Fibroblast of lung (primary cell): Measurements from ENCODE around the gene CISH.

Source experiments
- CTCF ChIP-seq, 2 donors: IDR thresholded peaks in 1 of 2; conservative IDR thresholded peaks in 1 of 2; 1 replicate in 1 of 2; 2 replicates in 1 of 2; pipeline ENCODE4 v1.5.1; 2011 to 2012; ENCODE audit warnings: low read length in 2 of 2, control low read depth in 1 of 2, inconsistent platforms in 1 of 2, low read depth in 1 of 2, mild to moderate bottlenecking in 1 of 2
- EZH2 ChIP-seq: IDR thresholded peaks from 2 replicates; pipeline ENCODE4 v1.5.1; 2012; ENCODE audit warnings: low read length, control low read depth, mild to moderate bottlenecking; ENCODE audit errors: missing control alignments

- TF ChIP-seq CTCF (conservative IDR thresholded peaks at IDR 0.05 in 1 of 2, IDR thresholded peaks at IDR 0.05 in 1 of 2; ENCODE audit: low read depth in 1 of 2, low read length in 2 of 2), result no peak
- TF ChIP-seq EZH2, result no peak
Observed at GRCh38 chr3:50644561-50644960, 33.0 kb upstream of the CISH start.
